ENCODE measurements around the gene CCL1.

The CCL1 gene

DNA sequence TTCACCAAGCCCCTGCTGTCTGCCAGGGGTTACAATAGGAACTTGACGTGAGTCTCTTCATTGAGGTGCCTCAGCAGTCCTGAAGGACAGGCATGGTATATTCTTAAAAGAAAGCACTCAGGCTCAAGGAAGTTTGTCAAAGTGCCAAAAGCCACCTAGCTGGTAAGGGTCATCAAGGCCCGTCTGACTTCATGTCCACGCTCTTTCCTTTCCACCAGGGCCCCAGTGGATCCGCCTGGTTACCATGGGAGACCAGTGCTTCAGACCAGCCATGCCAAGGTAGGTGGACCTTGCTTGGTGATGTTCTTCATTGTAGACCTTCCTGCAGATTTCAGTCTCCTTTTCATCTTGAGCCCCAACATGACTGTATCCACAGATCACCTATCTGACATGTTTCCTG, 27.6 kb upstream of the CCL1 start:
- no peak overlapping the region for H3K4me3 ChIP-seq (ENCODE audit: low read depth, low read length)
- TF ChIP-seq CTCF (IDR thresholded peaks at IDR 0.05; ENCODE audit: borderline replicate concordance, insufficient read depth, low read depth, low read length) = no peak

DNA sequence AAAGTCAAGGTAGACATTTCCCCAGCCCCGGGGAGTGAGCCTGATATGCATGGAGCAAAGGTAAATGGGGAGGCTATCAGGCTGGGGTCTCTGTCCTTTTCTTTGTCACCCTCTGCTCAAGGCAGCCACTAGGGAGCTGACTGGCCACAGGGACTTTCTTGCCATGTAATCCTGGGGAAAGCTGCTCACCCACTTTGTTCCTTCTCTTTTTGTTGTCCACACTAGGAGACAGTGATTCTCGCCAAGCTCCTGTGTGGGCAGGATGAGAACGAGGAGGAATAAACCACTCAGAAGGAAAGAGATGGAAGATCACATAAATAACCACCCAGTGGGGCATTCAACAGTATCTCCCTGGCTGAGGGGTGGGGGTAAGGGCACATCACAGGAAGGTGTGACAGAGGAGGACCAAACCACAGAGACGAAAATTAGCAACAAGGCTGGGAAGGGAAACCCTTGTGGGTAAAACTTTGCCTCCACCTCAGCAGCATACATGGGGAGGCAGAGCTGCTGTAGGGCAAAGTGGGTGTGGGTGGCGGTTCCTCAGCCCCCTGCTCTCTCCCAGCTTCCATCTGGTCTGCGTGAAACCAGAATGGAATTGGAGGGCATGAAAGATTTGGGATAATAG, 26.2 kb upstream of the CCL1 start:
- TF ChIP-seq CTCF (IDR thresholded peaks at IDR 0.05; ENCODE audit: borderline replicate concordance, insufficient read depth, low read depth, low read length) = no peak
- H3K4me3 ChIP-seq (ENCODE audit: low read depth, low read length) = no peak overlapping the region

GRCh38 chr17:34387566-34387965, 24.5 kb upstream of the CCL1 start:
- no peak for TF ChIP-seq CTCF (IDR thresholded peaks at IDR 0.05; ENCODE audit: borderline replicate concordance, insufficient read depth, low read depth, low read length)
- H3K4me3 ChIP-seq (ENCODE audit: low read depth, low read length) = no peak overlapping the region

GRCh38 chr17:34386697-34387550, 23.9 kb upstream of the CCL1 start:
- H3K4me3 ChIP-seq (ENCODE audit: low read depth, low read length) = no peak overlapping the region
- no peak for TF ChIP-seq CTCF (IDR thresholded peaks at IDR 0.05; ENCODE audit: borderline replicate concordance, insufficient read depth, low read depth, low read length)

DNA sequence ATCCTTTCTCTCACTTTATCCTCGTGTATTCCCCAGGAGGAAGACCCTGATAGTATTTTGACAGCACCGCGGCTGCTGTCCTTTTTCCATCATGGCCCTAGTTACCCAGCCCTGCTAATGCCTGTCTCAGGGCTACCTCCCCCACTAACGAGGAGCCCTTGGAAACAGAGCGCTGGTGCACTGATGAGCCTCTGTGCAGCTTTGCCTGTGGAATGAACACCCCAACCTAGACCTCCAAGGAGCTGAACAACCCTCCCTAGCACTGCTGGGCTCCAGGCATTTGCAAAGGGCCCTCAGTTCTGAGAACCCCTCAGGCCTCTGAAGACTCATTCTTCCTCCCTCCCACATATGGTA, 23.3 kb upstream of the CCL1 start:
- no peak for TF ChIP-seq CTCF (IDR thresholded peaks at IDR 0.05; ENCODE audit: borderline replicate concordance, insufficient read depth, low read depth, low read length)
- no peak overlapping the region for H3K4me3 ChIP-seq (ENCODE audit: low read depth, low read length)

DNA sequence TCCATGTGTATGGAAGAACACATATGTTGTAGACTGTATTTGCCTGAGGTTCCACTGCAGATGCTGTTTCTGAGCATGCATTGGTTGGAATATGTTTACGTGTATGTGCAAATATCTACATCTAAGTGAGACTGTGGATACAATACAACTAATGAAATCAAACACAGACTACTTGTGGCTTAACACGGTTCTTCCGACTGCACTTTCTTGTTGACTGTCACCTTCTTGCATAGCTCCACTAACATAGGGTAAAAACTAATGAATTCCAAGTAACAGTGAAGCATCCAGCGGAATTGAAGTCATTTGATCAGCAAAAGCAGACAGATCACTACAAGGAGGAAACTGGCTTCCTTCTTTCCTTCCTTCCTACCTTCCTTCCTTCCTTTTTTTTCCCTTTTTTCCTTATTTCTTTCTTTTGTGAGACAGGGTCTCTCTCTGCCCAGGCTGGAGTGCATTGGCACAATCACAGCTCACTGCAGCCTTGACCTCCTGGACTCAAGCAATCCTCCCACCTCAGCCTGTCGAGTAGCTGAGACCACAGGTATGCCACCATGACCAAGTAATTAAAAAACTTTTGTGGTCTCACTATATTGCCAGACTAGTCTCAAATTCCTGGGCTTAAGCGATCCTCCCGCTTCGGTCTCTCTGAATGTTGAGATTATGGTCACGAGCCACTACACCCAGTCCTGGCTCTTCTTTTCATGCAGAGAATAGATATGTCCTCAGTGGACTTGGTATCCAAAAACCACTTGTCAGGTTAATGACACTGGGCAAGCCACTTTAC, 22.0 kb upstream of the CCL1 start:
- no peak overlapping the region for H3K4me3 ChIP-seq (ENCODE audit: low read depth, low read length)
- TF ChIP-seq CTCF (IDR thresholded peaks at IDR 0.05; ENCODE audit: borderline replicate concordance, insufficient read depth, low read depth, low read length) = no peak

All from GM12875 (cell line).